ENCODE data around the gene SURF1.
A peak's percentile ranks its signal among the peaks of the same experiment; 100 is the strongest.
"Not testable (repeated sequence)": the region's sequence is repeated elsewhere in the genome, so short reads cannot be mapped to it uniquely, and the experiment has no call there.

SURF1 gene

GRCh38 chr9:133347985-133348717 lies 8.1 kb downstream of the SURF1 start, which contains the start of the genes MED22 and RPL7A:
MED22 (minus strand) TSS chr9:133348131; CDS start chr9:133346662, 1,469 bp downstream.
RPL7A (plus strand) TSS chr9:133348218; CDS start chr9:133348244, 26 bp downstream.
- Mint-ChIP-seq H3K27me3 (ENCODE audit: low read depth) (no peaks in the 10 kb centered on the region), H3K9me3 (no peaks in the 10 kb centered on the region), H3K4me3 (peak within 1 kb of the TSS; percentile 98), H3K27ac (peak within 1 kb of the TSS; percentile 92), H3K4me1 (ENCODE audit: low read depth) (peaks cover 25% of the 10 kb centered on the region), H3K36me3 (ENCODE audit: low read depth) (peaks cover 56% of the 10 kb centered on the region)

DNA sequence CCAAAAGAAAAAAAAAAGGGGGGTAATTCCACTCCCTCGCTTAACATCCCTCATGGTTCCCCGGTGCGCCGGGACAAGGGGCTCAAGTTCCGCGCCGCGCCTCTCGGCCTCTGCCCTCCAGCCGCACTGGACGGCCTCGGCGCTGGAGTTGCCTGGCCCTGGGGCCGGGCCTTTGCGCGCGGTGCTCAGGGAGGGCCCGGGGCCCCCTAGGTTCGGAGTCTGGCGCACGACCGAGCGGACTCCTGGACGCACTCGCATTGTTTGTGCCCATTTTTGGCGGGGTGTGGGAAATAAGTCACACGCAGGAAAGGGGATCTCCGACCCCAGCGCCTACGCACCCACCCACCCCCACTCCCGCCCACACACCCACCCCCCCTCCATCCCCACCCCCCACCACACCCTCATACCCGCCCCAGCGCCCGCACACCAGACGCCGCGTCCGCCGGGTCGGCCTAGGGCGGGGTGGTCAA lies 8.7 kb downstream of the SURF1 start:
- Mint-ChIP-seq H3K36me3 (ENCODE audit: low read depth) (peaks cover 55% of the 10 kb centered on the region), H3K27me3 (ENCODE audit: low read depth) (no peaks in the 10 kb centered on the region), H3K4me1 (ENCODE audit: low read depth) (peaks cover 25% of the 10 kb centered on the region), H3K9me3 (no peaks in the 10 kb centered on the region), H3K27ac (peak overlapping the region; percentile 92), H3K4me3 (peak overlapping the region; percentile 98)

GRCh38 chr9:133346021-133346785 lies 10.1 kb downstream of the SURF1 start:
- Mint-ChIP-seq H3K9me3 (no peaks in the 10 kb centered on the region), H3K27ac (peak overlapping the region; percentile 14), H3K4me3 (peak overlapping the region; percentile 98), H3K36me3 (ENCODE audit: low read depth) (peaks cover 45% of the 10 kb centered on the region), H3K4me1 (ENCODE audit: low read depth) (peaks cover 27% of the 10 kb centered on the region), H3K27me3 (ENCODE audit: low read depth) (no peaks in the 10 kb centered on the region)

- no peaks in the 10 kb centered on the region for H3K27me3 Mint-ChIP-seq (ENCODE audit: low read depth)
- H3K36me3 Mint-ChIP-seq (ENCODE audit: low read depth) = peaks cover 41% of the 10 kb centered on the region
- peak overlapping the region; percentile 31 for H3K4me3 Mint-ChIP-seq
- no peaks in the 10 kb centered on the region for H3K9me3 Mint-ChIP-seq
- no peak overlapping the region for H3K27ac Mint-ChIP-seq
- peaks cover 29% of the 10 kb centered on the region for H3K4me1 Mint-ChIP-seq (ENCODE audit: low read depth)
Measured at GRCh38 chr9:133345596-133345995, 10.7 kb downstream of the SURF1 start.

- Mint-ChIP-seq H3K4me1 (ENCODE audit: low read depth) (peaks cover 35% of the 10 kb centered on the region), H3K4me3 (no peak overlapping the region), H3K27me3 (ENCODE audit: low read depth) (no peaks in the 10 kb centered on the region), H3K36me3 (ENCODE audit: low read depth) (peaks cover 40% of the 10 kb centered on the region), H3K9me3 (no peaks in the 10 kb centered on the region), H3K27ac (no peak overlapping the region)
Measured at GRCh38 chr9:133344979-133345378, 11.3 kb downstream of the SURF1 start.

- H3K4me3 Mint-ChIP-seq = no peak overlapping the region
- no peak overlapping the region for H3K27ac Mint-ChIP-seq
- H3K4me1 Mint-ChIP-seq (ENCODE audit: low read depth) = peaks cover 28% of the 10 kb centered on the region
- peaks cover 38% of the 10 kb centered on the region for H3K36me3 Mint-ChIP-seq (ENCODE audit: low read depth)
- H3K9me3 Mint-ChIP-seq = no peaks in the 10 kb centered on the region
- no peaks in the 10 kb centered on the region for H3K27me3 Mint-ChIP-seq (ENCODE audit: low read depth)
Measured at GRCh38 chr9:133344071-133344470, 12.2 kb downstream of the SURF1 start.

DNA sequence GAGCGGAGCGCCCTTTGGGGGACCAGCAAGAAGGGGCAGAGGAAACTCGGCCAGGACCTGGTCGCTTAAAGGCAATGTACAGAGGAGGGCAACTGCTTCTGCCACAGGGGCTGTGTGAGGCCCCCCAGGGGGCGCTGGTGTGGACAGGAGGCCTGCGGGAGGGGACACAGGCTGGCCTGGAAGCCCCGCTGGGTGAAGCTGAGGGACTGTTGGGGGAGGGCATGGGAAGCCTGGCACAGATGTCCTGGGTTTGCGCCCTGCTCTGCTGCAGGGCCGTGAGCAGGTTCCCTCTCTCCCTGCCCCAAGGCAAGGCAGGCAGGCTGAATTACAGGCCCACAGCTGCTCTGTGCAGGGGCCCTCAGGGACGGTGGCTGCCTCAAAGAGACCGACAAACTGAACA lies 13.7 kb downstream of the SURF1 start:
- Mint-ChIP-seq H3K9me3 (no peaks in the 10 kb centered on the region), H3K4me1 (ENCODE audit: low read depth) (peaks cover 24% of the 10 kb centered on the region), H3K4me3 (no peak overlapping the region), H3K36me3 (ENCODE audit: low read depth) (peaks cover 27% of the 10 kb centered on the region), H3K27ac (no peak overlapping the region), H3K27me3 (ENCODE audit: low read depth) (no peaks in the 10 kb centered on the region)

DNA sequence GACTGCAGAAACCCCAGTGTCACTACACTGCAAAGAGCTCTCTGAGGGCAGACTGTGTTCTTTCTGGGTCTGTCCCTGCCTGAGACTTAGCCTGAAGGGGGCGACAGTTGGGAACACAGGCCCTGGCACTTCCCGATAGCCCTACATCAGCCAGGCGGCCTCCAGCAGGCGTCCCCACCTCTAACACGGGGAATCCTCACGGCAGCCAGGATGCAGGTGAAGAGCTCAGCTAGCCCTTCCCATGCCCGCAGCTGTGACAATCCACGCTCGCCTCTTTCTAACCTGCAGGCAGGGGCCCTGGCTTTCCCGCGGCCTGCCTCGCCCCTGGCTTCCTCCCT lies 14.2 kb downstream of the SURF1 start:
- Mint-ChIP-seq H3K27ac (no peak overlapping the region), H3K36me3 (ENCODE audit: low read depth) (peaks cover 27% of the 10 kb centered on the region), H3K4me3 (no peak overlapping the region), H3K9me3 (no peaks in the 10 kb centered on the region), H3K4me1 (ENCODE audit: low read depth) (peaks cover 23% of the 10 kb centered on the region), H3K27me3 (ENCODE audit: low read depth) (no peaks in the 10 kb centered on the region)

GRCh38 chr9:133341369-133342068 lies 14.8 kb downstream of the SURF1 start:
- H3K27me3 Mint-ChIP-seq (ENCODE audit: low read depth) = no peaks in the 10 kb centered on the region
- H3K36me3 Mint-ChIP-seq (ENCODE audit: low read depth) = peaks cover 27% of the 10 kb centered on the region
- H3K9me3 Mint-ChIP-seq = no peaks in the 10 kb centered on the region
- H3K4me3 Mint-ChIP-seq = no peak overlapping the region
- H3K4me1 Mint-ChIP-seq (ENCODE audit: low read depth) = peaks cover 18% of the 10 kb centered on the region
- no peak overlapping the region for H3K27ac Mint-ChIP-seq

DNA sequence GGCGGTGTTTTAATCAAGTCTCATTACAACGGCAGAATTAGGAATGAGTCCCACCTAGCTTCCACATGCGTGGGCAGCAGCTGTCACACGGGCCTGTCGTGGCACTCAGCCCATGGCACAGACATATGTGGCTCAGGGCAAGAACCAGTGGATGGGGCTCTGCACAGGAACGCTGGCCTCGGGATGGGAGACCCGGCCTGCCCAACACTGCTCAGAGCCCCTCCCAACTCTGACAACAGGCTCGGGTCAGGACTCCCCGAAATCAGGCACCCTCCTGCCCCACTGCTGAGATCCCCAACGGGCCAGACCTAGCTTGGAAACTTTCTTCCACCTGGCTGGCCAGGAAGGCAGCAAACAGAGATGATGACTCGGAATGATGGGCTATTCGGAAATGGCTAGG lies 15.4 kb downstream of the SURF1 start:
- H3K27me3 Mint-ChIP-seq (ENCODE audit: low read depth) = no peaks in the 10 kb centered on the region
- no peak overlapping the region for H3K27ac Mint-ChIP-seq
- H3K4me1 Mint-ChIP-seq (ENCODE audit: low read depth) = peaks cover 17% of the 10 kb centered on the region
- no peaks in the 10 kb centered on the region for H3K9me3 Mint-ChIP-seq
- H3K36me3 Mint-ChIP-seq (ENCODE audit: low read depth) = peaks cover 26% of the 10 kb centered on the region
- H3K4me3 Mint-ChIP-seq = no peak overlapping the region

DNA sequence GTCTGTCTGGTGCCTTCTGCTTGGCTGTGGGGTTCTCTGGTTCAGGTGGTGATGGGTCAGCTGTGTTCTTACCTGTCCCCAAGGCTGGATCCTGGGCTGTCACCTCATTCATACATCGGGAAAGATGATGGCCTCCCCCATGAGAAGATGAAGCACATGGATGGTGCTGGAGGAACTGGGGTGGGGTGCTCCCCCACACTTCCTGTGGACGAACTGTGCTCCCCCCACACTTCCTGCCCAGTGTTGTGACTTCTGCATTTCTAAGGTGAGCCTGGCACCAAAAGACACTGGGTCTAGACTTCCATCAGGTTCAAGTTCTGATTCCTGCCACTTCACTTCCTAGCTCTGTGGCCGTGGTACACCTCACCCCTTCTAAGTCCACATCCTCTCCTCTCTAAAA lies 16.0 kb downstream of the SURF1 start:
- Mint-ChIP-seq H3K9me3 (no peaks in the 10 kb centered on the region), H3K4me3 (no peak overlapping the region), H3K27ac (peak overlapping the region; percentile 55), H3K4me1 (ENCODE audit: low read depth) (peaks cover 19% of the 10 kb centered on the region), H3K27me3 (ENCODE audit: low read depth) (no peaks in the 10 kb centered on the region), H3K36me3 (ENCODE audit: low read depth) (peaks cover 26% of the 10 kb centered on the region)

DNA sequence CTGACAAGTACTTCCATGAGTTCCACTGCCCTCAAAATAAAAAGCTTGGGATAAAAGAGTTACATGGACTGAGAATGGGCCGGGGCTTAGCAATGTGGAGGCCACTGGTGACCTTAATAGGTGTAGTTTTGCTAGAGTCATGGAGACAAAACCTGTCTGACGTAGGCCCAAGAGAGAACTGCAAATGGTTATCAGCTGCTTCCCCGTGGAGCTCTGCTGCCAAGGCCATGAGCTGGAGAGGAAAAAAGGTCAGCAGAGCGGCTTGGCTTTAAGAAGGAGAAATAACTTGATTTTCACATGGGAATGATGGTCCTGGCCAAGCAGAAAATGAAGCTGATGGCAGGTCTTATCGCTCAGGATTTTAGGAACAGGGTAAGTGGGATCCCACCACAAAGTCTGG lies 16.6 kb downstream of the SURF1 start:
- H3K27me3 Mint-ChIP-seq (ENCODE audit: low read depth) = no peaks in the 10 kb centered on the region
- H3K9me3 Mint-ChIP-seq = no peaks in the 10 kb centered on the region
- no peak overlapping the region for H3K4me3 Mint-ChIP-seq
- H3K4me1 Mint-ChIP-seq (ENCODE audit: low read depth) = peaks cover 22% of the 10 kb centered on the region
- peak overlapping the region; percentile 27 for H3K27ac Mint-ChIP-seq
- peaks cover 24% of the 10 kb centered on the region for H3K36me3 Mint-ChIP-seq (ENCODE audit: low read depth)

GRCh38 chr9:133335924-133336811 lies 20.1 kb downstream of the SURF1 start, which contains the start of gene SURF6:
SURF6 (minus strand) TSS chr9:133336188; CDS start chr9:133336132, 56 bp downstream.
- Mint-ChIP-seq H3K36me3 (ENCODE audit: low read depth) (peaks cover 27% of the 10 kb centered on the region), H3K9me3 (no peaks in the 10 kb centered on the region), H3K27ac (peak within 1 kb of the TSS; percentile 90), H3K4me1 (ENCODE audit: low read depth) (peaks cover 22% of the 10 kb centered on the region), H3K4me3 (peak within 1 kb of the TSS; percentile 95), H3K27me3 (ENCODE audit: low read depth) (no peaks in the 10 kb centered on the region)

DNA sequence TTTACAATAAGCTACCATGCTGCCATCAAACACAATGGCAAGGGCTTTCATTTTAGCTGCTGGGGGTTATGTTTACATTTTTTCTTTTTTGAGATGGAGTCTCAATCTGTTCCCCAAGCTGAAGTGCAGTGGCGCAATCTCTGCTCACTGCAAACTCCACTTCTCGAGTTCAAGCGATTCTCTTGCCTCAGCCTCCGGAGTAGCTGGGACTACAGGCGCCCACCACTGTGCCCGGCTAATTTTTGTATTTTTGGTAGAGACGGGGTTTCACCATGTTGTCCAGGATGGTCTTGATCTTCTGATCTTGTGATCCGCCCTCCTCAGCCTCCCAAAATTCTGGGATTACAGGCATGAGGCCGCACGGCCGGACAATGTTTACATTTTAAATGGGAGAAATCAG lies 21.4 kb downstream of the SURF1 start:
- H3K27me3 Mint-ChIP-seq (ENCODE audit: low read depth); H3K9me3 Mint-ChIP-seq: not testable (repeated sequence)
- H3K4me3 Mint-ChIP-seq = peak overlapping the region; percentile 95
- peak overlapping the region; percentile 60 for H3K27ac Mint-ChIP-seq
- H3K4me1 Mint-ChIP-seq (ENCODE audit: low read depth) = peaks cover 16% of the 10 kb centered on the region
- peaks cover 25% of the 10 kb centered on the region for H3K36me3 Mint-ChIP-seq (ENCODE audit: low read depth)
